Measurements from ENCODE around the gene COG7. TPM values are rescaled to one million over a fixed set of nuclear protein-coding genes. Genes with fewer than 3 reads are reported as not detected.

Gene COG7
- total RNA-seq, 1 experiment from 2014 or later: 22.6 TPM

DNA sequence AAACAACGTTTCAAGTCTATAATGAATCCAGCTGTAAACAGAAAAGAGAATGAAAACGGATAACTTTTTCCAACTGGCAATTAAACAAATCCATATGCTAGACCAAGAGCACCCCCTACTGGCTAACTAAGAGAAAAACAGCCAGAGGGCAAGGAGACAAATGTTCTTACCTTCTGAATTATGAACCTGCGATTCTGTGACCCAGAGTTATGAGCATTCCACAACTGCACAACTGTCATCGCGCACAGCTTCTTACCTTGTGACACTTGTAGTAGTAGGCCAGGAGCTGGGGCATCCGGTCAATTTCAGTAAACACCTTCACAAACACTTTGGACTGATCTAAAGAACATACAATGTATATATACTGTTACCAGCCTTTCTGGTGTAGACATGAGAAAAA, 18.6 kb downstream of the COG7 start:
- Mint-ChIP-seq H3K36me3 (peaks cover 33% of the 10 kb centered on the region), H3K4me3 (no peak overlapping the region), H3K4me1 (no peaks in the 10 kb centered on the region), H3K27ac (no peak overlapping the region), H3K27me3 (ENCODE audit: low read depth) (no peaks in the 10 kb centered on the region), H3K9me3 (no peaks in the 10 kb centered on the region)
- ChIA-PET POLR2A (interaction anchor here (0.7 kb wide), 1 partner anchor 305 kb away, joined by 3 read pairs; no protein-coding TSS in a partner anchor), CTCF (interaction anchor here (0.6 to 4.3 kb wide), 27 partner anchors 9 to 349 kb away, joined by 3 to 40 read pairs (median 9); partner anchors contain the start of genes SCNN1G and USP31)
- TF ChIP-seq GABPB1 (CRISPR knock-in tag; IDR thresholded peaks at IDR 0.05) (no peak), NFE2L1 (CRISPR knock-in tag; IDR thresholded peaks at IDR 0.05) (no peak)
- TF ChIP-seq, protein P1, sequence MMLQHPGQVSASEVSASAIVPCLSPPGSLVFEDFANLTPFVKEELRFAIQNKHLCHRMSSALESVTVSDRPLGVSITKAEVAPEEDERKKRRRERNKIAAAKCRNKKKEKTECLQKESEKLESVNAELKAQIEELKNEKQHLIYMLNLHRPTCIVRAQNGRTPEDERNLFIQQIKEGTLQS (CRISPR knock-in tag; conservative IDR thresholded peaks at IDR 0.05): no peak
- TF ChIP-seq, protein P2, sequence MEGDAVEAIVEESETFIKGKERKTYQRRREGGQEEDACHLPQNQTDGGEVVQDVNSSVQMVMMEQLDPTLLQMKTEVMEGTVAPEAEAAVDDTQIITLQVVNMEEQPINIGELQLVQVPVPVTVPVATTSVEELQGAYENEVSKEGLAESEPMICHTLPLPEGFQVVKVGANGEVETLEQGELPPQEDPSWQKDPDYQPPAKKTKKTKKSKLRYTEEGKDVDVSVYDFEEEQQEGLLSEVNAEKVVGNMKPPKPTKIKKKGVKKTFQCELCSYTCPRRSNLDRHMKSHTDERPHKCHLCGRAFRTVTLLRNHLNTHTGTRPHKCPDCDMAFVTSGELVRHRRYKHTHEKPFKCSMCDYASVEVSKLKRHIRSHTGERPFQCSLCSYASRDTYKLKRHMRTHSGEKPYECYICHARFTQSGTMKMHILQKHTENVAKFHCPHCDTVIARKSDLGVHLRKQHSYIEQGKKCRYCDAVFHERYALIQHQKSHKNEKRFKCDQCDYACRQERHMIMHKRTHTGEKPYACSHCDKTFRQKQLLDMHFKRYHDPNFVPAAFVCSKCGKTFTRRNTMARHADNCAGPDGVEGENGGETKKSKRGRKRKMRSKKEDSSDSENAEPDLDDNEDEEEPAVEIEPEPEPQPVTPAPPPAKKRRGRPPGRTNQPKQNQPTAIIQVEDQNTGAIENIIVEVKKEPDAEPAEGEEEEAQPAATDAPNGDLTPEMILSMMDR (IDR thresholded peaks at IDR 0.05): peak; percentile 82
- no peak for ATAC-seq
- no peak for DNase-seq (ENCODE audit: low spot score)

DNA sequence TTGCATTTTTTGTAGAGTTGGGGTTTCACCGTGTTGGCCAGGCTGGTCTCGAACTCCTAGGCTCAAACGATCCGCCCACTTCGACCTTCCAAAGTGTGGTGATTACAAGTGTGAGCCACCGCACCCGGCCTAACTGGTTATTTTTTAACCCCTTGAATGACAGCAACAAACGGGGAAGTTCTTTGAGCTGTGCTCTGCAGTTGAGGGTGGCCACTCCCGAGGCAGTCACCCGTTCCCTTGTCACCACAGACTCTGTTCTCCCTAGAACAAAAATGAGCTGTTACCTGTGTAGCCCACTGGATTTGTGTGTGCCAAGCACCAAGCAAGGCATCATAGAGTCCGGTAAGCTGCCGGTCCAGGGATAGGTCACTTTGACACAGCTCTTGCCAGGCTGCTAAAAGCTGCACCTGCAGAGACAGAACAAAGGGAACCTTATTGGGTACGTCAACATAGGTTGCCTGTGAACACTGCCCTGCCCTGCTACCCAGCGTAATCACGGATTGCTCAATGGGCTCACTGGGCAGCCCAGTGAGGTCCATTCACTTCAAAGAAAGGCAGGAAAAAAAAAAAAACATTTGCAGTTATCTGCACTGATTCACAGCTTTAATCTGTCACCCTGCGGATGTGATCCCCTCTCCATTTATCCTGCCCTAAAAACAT, 19.6 kb downstream of the COG7 start:
- H3K4me3 Mint-ChIP-seq: no peak overlapping the region
- POLR2A ChIA-PET: interaction anchor here (0.7 kb wide), 1 partner anchor 304 kb away, joined by 3 read pairs; no protein-coding TSS in a partner anchor
- no peaks in the 10 kb centered on the region for H3K4me1 Mint-ChIP-seq
- ATAC-seq (no peak), DNase-seq (ENCODE audit: low spot score) (no peak)
- H3K9me3 Mint-ChIP-seq: no peaks in the 10 kb centered on the region
- no peak overlapping the region for H3K27ac Mint-ChIP-seq
- CTCF ChIA-PET: interaction anchor here (0.6 to 4.3 kb wide), 15 partner anchors 8 to 284 kb away, joined by 3 to 40 read pairs (median 4); partner anchors contain the start of genes SCNN1G and USP31
- peaks cover 30% of the 10 kb centered on the region for H3K36me3 Mint-ChIP-seq
- no peaks in the 10 kb centered on the region for H3K27me3 Mint-ChIP-seq (ENCODE audit: low read depth)
- TF ChIP-seq, protein P3, sequence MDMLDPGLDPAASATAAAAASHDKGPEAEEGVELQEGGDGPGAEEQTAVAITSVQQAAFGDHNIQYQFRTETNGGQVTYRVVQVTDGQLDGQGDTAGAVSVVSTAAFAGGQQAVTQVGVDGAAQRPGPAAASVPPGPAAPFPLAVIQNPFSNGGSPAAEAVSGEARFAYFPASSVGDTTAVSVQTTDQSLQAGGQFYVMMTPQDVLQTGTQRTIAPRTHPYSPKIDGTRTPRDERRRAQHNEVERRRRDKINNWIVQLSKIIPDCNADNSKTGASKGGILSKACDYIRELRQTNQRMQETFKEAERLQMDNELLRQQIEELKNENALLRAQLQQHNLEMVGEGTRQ (CRISPR knock-in tag; IDR thresholded peaks at IDR 0.05): no peak
- TF ChIP-seq, protein P4, sequence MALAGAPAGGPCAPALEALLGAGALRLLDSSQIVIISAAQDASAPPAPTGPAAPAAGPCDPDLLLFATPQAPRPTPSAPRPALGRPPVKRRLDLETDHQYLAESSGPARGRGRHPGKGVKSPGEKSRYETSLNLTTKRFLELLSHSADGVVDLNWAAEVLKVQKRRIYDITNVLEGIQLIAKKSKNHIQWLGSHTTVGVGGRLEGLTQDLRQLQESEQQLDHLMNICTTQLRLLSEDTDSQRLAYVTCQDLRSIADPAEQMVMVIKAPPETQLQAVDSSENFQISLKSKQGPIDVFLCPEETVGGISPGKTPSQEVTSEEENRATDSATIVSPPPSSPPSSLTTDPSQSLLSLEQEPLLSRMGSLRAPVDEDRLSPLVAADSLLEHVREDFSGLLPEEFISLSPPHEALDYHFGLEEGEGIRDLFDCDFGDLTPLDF (CRISPR knock-in tag; IDR thresholded peaks at IDR 0.05): no peak
- TF ChIP-seq, protein P5, sequence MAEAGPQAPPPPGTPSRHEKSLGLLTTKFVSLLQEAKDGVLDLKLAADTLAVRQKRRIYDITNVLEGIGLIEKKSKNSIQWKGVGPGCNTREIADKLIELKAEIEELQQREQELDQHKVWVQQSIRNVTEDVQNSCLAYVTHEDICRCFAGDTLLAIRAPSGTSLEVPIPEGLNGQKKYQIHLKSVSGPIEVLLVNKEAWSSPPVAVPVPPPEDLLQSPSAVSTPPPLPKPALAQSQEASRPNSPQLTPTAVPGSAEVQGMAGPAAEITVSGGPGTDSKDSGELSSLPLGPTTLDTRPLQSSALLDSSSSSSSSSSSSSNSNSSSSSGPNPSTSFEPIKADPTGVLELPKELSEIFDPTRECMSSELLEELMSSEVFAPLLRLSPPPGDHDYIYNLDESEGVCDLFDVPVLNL (CRISPR knock-in tag; IDR thresholded peaks at IDR 0.05; ENCODE audit: borderline replicate concordance, low read depth): no peak
- no peak for TF ChIP-seq PRRX2 (CRISPR knock-in tag; IDR thresholded peaks at IDR 0.05)
- TF ChIP-seq, protein P6, sequence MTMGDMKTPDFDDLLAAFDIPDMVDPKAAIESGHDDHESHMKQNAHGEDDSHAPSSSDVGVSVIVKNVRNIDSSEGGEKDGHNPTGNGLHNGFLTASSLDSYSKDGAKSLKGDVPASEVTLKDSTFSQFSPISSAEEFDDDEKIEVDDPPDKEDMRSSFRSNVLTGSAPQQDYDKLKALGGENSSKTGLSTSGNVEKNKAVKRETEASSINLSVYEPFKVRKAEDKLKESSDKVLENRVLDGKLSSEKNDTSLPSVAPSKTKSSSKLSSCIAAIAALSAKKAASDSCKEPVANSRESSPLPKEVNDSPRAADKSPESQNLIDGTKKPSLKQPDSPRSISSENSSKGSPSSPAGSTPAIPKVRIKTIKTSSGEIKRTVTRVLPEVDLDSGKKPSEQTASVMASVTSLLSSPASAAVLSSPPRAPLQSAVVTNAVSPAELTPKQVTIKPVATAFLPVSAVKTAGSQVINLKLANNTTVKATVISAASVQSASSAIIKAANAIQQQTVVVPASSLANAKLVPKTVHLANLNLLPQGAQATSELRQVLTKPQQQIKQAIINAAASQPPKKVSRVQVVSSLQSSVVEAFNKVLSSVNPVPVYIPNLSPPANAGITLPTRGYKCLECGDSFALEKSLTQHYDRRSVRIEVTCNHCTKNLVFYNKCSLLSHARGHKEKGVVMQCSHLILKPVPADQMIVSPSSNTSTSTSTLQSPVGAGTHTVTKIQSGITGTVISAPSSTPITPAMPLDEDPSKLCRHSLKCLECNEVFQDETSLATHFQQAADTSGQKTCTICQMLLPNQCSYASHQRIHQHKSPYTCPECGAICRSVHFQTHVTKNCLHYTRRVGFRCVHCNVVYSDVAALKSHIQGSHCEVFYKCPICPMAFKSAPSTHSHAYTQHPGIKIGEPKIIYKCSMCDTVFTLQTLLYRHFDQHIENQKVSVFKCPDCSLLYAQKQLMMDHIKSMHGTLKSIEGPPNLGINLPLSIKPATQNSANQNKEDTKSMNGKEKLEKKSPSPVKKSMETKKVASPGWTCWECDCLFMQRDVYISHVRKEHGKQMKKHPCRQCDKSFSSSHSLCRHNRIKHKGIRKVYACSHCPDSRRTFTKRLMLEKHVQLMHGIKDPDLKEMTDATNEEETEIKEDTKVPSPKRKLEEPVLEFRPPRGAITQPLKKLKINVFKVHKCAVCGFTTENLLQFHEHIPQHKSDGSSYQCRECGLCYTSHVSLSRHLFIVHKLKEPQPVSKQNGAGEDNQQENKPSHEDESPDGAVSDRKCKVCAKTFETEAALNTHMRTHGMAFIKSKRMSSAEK (CRISPR knock-in tag; IDR thresholded peaks at IDR 0.05; ENCODE audit: borderline replicate concordance): no peak
- TF ChIP-seq ZNF416 (CRISPR knock-in tag; IDR thresholded peaks at IDR 0.05): no peak
- TF ChIP-seq, protein P2 (IDR thresholded peaks at IDR 0.05): no peak
- TF ChIP-seq TEAD1 (CRISPR knock-in tag; IDR thresholded peaks at IDR 0.05): no peak
- no peak for TF ChIP-seq JUN (CRISPR knock-in tag; IDR thresholded peaks at IDR 0.05)
- no peak for TF ChIP-seq RELA (CRISPR knock-in tag; IDR thresholded peaks at IDR 0.05; ENCODE audit: borderline replicate concordance)
- TF ChIP-seq, protein P7, sequence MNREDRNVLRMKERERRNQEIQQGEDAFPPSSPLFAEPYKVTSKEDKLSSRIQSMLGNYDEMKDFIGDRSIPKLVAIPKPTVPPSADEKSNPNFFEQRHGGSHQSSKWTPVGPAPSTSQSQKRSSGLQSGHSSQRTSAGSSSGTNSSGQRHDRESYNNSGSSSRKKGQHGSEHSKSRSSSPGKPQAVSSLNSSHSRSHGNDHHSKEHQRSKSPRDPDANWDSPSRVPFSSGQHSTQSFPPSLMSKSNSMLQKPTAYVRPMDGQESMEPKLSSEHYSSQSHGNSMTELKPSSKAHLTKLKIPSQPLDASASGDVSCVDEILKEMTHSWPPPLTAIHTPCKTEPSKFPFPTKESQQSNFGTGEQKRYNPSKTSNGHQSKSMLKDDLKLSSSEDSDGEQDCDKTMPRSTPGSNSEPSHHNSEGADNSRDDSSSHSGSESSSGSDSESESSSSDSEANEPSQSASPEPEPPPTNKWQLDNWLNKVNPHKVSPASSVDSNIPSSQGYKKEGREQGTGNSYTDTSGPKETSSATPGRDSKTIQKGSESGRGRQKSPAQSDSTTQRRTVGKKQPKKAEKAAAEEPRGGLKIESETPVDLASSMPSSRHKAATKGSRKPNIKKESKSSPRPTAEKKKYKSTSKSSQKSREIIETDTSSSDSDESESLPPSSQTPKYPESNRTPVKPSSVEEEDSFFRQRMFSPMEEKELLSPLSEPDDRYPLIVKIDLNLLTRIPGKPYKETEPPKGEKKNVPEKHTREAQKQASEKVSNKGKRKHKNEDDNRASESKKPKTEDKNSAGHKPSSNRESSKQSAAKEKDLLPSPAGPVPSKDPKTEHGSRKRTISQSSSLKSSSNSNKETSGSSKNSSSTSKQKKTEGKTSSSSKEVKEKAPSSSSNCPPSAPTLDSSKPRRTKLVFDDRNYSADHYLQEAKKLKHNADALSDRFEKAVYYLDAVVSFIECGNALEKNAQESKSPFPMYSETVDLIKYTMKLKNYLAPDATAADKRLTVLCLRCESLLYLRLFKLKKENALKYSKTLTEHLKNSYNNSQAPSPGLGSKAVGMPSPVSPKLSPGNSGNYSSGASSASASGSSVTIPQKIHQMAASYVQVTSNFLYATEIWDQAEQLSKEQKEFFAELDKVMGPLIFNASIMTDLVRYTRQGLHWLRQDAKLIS (CRISPR knock-in tag; IDR thresholded peaks at IDR 0.05; ENCODE audit: borderline replicate concordance): no peak
- TF ChIP-seq, protein P8, sequence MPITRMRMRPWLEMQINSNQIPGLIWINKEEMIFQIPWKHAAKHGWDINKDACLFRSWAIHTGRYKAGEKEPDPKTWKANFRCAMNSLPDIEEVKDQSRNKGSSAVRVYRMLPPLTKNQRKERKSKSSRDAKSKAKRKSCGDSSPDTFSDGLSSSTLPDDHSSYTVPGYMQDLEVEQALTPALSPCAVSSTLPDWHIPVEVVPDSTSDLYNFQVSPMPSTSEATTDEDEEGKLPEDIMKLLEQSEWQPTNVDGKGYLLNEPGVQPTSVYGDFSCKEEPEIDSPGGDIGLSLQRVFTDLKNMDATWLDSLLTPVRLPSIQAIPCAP (CRISPR knock-in tag; IDR thresholded peaks at IDR 0.05): no peak
- no peak for TF ChIP-seq HMGA2 (CRISPR knock-in tag; IDR thresholded peaks at IDR 0.05)
